Cortex of kidney (tissue), 1 donor: ENCODE results near the gene SYNGR1.

Experiments used
- DNase-seq: peaks from one replicate; lab custom pipeline; 2025; lab: John Stamatoyannopoulos, UW

SYNGR1 gene

DNA sequence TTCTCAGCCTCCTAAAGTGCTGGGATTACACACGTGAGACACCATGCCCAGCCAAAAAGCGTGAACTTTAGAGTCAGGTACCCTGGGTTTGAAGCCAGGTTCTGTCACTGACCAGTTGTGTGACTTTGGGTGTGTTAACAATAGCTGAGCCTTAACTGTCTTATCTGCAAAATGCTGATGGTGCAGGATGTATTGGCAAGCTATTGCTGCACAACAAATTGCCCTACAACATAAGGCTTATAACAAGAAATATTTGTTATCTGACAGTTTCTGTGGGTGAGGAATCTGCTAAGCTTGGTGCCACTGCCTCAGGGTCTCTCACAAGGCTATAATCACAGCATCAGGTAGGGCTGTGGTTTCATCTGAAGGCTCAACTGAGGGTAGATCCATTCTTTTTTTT, 21.9 kb downstream of the SYNGR1 start:
- DNase-seq, result no peak

DNA sequence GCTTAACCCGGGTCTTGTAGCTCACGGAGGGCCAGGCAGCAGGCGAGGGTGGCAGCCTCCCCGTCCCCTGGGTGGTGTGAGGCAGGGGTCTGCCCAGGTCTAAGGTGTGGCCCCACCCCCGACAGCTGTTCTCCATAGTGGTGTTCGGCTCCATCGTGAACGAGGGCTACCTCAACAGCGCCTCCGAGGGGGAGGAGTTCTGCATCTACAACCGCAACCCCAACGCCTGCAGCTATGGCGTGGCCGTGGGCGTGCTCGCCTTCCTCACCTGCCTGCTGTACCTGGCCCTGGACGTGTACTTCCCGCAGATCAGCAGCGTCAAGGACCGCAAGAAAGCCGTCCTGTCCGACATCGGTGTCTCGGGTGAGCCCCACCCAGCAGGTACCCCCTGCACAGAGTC, 24.4 kb downstream of the SYNGR1 start:
- no peak for DNase-seq

DNA sequence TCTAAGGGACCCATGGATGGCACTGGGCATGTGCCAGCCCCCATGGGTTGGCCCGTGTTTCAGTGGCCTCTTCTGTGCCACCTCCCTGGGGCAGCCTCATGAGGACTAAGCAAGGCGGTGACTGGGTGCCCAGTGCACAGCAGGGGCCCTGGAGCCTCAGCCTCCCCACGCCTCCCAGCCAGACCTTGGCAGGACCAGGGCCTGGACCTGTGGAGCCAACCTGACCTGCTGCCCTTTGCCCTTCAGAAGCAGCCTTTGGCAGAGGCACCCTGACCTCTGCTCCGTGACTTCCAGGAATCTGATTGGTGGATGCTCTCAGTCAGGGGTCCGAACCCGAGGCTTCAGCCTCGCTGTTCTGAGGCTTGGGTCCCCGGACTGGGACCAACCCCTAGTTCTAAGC, 25.0 kb downstream of the SYNGR1 start:
- no peak for DNase-seq

DNA sequence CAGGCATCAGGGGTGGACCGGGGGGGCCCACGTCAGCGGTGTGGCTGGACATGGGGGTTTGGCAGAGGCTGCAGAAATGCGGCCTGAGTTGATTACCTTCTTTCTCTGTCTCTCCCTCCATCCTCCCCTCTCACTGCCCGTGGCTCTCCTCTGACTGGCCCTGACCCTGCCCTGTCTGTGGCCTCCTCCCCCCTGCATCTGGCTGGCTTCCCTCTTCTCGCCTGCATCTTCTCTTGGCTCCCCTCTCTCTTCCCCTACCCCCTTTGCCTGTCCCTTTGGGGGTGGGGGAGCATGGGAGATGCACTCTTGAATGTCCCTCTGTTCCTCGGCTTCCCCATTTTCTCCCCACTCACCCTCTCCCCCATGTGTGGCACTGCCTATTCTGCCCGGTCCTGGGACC, 25.9 kb downstream of the SYNGR1 start:
- DNase-seq, result no peak

DNA sequence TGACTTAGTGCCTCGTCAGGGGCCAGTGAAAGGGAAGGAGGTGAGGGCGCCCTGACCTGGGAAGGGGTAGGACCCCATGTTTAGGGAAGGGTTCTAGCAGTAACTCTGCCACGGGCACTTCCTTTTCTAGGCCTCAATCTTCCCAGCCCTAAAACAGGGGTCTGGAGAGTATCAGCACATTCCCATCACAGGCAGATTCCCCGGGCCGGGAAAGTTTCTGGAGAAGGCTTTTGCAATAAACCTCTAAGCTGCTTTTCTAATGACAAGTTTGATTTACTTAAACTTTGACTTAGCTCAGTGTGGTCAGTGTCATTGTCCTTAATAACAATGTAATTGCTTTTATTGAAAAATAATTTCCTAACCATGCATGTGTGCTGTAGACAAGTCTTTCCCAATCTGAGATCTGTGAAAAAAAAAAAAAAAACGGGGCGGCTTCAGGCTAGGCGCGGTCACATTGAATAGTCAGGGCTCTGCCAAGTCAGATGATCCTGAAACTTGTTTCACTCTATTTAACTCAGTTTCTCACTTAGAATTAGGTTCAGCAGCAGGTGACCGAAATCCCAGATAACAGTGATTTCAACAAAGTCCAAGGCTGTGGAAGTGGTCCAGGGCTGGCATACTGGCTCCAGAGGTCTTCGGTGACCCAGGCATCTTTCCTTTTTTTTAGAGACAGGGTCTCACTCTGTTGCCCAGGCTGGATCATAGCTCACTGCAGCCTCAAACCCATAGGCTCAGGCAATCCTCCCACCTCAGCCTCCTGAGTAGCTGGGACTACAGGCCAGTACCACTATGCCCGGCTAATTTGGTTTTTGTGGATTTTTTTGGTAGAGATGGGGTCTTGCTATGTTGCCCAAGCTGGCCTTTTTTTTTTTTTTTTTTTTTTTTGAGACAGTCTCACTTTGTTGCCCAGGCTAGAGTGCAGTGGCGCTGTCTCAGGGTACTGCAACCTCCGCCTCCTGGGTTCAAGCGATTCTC, 30.3 kb downstream of the SYNGR1 start:
- no peak for DNase-seq

DNA sequence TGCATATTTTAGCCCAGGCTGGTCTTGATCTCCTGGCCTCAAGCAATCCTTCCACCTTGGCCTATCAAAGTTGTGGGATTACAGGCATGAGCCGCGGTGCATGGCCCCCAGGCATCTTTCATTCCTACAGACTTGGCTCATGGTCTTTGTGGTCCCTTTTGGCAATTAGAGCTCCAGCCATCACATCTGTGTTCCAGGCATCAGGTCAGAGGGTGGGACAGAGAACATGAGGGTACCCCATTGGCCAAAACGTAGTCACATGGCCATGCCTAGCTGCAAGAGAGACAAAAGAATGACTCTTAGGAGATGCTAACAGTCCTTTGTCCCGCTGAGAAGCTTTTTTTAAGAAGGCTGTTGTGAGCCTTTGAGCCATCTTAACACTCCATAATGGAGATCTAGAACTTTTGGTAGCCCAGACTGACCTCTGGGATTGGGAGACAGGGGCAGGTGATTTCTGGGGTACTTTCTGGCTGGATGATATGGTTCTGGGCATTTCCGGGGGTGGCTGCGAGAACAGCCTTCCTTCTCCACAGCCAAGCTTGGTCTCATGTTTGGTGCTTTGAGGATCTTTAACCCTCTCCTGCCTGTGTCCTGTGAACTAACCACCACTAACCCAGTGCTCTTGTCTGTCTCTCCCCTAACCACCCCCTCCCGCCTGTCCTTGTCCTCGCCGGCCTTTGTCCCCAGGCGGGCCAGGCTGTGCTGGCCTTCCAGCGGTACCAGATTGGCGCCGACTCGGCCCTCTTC, 31.4 kb downstream of the SYNGR1 start:
- DNase-seq, result no peak

DNA sequence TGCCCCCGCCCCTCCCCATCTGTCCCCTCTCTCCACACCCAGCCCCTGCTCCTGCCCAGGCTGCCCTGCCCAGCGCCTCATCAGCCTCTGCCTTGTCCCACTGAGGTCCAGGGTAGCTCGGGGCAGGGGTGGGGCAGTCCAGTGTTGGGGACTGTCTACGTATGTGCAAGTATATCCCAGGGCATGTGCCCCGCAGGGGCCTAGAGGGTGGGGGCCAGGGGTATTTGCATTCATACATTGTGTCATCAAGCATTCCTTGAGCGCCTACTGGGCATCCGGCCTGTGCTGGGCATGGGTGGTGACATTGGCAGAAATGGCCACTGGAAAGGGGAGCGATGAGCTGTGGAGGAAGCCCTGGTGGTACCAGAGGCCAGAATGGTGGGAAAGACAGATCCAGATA, 32.1 kb downstream of the SYNGR1 start:
- no peak for DNase-seq

DNA sequence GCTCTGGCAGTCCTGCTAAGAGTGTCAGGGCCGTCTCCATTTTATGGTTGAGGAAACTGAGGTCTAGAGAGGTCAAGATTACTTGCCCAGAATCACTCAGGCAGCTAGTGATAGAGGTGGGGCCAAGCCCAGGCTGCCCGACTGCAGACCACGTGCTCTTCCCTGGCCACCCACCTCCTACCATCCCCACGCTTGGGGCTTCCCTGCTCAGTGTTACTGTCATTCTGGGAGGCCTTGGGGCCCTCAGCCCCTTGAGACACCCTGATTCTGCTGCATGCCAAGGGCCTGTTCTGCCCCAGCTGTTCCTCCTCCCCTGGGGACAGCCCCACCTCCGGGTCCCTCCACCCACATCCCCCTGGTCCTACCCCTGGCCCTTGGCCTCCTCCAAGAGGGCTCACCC, 32.6 kb downstream of the SYNGR1 start:
- DNase-seq, result no peak

DNA sequence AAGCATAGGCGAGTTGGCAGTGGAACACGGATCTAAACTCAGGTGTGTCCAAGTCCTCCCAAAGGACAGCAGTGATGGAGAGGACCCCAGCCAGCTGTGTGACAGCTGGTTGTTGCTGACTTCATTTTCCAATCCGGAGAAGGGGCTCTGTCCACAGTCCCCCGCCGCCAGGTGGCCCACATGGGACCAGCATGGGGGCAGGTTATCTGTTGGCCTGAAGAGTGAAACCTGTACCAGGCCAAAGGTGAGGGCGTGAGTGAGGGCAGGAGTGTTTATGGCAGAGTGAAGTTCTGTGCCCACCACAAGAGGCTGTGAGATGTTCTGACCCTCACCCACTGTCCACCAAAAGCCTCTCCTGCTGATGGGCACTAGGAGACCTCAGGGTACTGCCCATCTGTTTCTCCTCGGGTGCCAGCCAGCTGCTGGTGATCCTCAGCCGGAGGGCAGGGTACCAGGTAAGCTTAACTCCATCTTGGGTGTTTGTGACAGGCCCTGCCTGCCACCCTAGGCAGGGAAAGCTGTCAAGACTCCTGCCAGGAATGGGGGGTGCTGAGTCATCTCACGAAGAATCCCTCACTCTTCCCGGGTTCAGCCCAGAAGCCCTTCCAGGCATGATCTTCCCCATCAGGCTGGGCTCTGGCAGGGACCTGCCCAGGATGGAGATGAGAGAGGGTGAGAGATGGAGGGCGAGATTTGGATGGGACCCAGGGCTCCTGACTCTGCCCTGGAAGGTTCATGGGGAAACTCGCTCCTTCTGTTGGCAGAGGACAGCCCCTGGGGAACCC, 34.2 kb downstream of the SYNGR1 start:
- DNase-seq, result no peak

DNA sequence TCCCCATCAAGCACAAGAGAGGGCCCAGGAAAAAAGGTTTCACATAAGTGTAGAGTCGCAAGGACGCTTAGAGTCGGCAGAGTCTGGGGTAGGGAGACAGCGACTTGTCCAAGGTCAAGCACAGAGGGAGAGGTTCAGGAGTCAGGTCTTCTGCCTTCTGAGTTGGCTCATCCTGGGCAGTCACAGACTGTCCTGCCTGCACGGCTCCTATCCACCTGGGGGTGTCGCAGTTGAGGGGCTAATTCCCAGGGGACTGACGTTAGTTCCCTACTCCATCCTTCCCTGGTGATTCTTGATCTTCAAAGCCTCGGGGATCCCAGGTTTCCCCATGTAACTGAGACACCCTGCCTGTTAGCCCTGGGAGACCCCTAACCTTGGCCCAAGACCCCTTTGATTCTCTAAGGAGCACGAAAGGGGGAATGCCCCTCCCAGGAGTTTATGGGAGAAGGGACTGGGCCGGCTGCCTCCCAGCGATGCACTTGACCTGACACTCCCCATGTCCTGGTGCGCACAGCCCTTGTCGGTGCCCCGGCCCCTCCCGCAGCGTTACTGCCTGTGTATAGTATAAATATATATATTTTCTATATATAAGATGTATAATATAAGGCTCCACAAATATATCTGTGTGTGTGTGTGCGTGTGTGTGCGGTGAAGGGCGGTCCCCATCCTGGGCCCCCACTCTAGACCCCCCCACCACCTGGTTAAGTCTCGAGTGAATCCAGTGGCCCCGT, 35.1 kb downstream of the SYNGR1 start:
- DNase-seq, result no peak

DNA sequence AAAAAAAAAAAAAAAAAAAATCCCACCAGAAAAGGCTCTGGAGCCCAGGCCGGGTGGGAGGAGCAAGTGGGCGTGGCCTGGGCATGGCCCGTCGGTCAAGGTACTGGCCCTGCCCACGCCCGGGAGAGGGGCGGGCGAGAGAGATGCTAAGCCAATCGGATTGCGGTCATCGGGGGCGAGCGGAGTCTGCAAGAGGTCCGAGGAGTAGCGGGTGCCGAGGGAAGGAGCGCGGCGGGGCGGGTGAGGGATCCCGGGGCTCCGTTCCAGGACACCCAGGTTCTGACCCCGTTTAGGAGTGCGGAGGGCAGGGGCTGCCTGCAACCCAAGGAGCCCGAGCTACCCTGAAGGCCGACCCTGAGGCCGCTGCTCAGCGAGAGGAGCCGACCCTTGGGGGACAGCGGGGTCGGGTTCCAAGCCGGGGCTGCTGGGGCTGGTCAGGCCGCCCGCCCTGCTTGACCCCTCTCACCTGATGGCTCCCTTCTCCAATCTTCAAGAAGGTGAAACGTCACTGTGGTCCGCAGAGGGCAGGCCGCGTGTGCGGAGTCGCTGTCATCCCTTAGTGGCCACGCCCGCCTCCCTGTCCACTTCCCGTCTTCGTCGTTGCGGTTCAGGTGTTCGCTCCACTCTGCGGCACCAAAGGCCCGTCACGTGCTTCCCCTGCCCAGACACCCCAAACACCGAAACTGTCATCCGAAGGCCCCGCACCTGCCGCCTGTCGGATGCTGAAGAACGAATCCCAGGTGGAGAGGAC, 38.6 kb downstream of the SYNGR1 start:
- no peak for DNase-seq

DNA sequence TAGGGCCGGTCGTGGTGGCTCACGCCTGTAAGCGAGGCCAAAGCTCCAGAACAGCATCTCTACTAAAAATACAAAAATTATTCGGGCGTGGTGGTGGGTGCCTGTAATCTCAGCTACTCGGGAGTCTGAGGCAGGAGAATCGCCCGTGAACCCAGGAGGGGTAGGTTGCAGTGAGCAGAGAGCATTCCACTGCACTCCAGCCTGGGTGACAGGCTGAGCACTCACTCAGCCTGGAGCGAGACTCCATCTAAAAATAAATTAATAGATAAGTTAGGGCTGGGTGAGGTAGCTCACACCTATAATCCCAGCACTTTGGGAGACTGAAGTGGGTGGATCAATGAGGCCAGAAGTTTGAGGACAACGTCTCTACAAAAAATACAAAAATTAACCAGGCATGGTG, 39.6 kb downstream of the SYNGR1 start:
- DNase-seq, result no peak

DNA sequence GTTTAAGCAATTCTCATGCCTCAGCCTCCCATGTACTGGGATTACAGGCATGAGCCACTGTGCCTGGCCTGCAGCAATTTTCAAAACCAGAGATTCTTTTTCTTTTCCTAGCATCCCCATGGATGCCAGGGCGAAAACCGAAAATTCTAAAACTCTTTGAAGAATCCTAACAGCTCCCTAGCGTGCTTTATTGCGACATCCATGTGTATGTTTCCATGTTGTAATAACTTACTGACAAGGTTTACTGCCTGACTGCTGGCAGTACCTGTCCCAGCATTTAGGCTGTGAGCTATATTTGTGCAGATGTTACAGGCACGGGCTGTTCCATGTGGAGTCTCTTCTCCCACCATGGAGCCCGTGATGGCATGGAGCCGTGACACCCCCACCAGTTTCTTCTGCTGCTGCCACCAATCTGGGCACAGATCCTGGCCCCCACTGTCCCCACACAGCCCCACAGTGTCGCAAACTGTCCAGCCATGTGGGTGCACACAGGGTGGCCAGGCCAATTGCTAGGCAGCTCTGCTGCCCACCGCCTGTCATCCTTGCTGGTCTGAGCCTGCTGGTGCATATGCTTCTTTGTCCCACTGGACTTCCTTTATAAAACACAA, 42.7 kb downstream of the SYNGR1 start:
- no peak for DNase-seq

DNA sequence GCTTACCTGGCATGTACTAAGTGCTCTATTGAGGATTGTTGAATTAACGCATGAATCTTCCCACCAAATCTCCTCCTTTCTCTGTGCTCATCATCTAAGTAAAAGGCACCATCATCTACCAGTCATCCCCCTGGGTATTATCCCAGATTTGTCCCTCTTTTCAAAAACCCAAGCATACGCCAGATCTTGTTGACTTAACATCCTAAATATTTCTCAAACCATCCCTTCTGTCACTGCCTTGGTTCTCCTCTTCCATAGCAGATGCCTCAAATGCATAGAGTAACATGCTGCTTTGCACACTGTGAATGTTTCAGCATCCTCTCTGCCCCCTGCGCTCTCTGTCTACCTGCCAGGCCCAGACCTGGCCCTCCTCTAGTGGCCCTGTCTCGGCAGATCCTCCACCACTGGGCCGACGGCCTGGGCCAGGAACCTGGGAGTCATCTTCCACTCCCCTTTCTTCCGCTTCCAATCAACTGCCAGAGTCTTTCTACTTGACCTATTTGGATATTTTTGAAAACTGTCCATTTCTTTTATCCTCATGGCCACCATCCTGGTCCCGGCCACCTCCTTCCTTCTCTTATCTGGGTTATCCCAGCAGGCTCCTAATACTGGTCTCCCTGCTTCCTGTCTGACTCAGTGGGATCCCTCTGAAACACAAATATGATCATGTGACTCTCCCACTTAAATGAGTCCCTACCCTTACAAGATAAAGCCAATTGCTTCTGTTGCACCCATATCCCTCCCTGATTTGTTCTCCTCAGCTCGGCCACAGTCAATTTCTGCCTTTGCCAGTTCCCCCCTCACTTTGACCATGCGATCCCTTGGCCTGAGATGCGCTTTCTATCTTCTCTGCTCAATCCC, 46.4 kb downstream of the SYNGR1 start:
- DNase-seq, result no peak

DNA sequence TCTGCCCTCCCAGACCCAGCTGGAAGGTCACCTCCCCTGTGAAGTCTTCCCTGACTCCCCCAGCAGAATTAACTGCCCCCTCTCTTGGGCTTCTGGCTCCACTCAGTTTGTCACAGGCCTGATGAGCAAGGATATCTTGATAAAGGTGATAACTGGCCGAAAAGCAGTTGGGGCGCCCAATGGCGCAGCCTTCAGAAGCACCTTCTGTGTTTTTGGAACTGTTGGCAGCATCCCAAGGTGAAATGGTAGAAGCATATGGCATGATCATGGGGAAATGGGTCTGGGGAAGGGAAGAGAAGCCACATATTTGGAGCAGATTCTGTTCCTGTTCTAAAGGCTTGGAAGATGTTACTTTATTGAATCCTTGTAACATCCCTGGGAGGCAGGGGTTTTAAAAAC, 47.0 kb downstream of the SYNGR1 start:
- DNase-seq, result no peak

DNA sequence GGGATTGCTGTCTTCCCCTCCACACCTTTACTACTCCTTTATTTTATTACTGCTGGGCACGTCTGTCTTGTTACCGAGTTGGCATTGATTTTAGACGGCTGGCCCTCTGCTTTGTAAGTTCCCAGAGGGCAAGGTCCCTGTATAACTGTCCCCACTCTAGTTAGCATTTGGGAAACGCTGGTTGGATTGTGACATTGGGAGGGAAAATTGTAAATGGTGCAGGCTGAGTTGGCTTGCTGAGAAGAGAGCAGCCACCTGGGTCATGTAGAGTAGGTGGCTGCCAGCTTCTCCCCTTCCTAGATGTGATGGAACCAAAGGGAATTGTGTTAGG, 51.5 kb downstream of the SYNGR1 start:
- DNase-seq, result no peak

DNA sequence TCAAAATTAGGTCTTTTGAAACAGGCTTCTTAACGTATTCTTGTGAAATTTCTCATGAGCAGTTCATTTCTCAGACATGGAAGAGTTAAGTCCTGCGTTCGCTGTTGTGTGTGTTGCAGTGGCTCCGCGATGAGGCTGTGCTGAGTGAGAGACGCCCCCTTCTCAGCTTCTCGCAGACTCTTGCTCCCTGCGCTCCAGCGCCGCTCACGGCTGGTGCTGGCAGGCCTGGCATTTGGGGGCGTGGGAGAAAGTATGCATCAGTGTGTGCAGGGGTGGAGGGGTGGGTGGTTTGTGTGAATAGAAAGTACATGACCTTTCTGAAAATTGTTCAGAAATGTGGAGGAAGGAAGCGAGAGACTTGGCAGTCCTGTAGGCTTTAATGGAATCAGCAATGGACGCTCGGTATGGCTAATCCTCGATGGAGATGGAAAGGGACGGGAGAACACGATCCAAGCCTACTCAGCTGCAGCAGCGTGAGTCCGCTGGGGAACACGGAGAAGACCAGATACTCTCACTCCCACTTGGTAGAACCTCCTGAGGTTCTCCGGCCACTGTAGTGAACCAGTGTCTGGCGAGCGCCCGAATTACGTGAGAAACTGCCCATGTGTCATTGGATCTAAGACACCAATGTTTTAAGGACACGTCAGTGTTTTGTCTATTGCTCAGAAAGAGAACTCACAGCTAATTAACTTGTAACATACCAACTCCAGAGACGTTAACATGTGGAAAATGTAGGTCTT, 55.7 kb downstream of the SYNGR1 start:
- no peak for DNase-seq

DNA sequence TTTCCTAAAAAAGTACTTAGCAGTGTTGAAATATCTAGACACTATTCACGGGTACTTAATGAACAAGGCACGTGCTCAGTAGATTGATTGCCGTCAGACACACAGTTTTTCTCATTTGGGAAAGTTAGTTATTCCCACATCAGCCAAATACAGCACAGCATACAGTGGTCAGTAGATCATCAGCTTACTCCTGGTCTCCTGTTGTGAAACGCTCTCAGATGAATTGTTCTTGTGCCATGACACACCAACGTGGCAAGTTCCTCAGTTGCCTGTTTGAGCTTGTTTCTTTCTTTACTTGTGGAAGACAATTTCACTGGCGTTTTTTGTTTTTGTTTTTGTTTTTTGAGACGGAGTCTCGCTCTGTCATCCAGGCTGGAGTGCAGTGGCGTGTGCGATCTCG, 58.4 kb downstream of the SYNGR1 start:
- DNase-seq, result no peak

DNA sequence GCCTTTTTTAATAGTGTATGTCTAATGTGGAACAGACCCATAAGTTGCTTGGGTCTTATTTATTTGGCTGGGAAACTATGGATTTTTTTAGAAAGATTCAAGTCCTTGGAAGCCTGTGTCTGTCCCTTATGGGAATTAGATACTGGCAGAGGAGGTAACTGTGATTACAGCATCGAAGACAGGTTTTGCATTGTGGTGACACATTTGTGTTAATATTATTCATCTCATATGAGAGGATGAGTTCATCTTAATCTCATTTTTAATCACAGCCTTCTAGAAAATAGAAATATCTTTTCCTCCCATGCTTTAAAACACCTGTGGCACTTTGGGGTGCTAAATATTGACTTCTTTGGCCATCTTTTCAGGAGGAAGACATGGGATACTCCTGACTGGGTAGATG, 59.0 kb downstream of the SYNGR1 start:
- DNase-seq, result no peak
